Measurements from ENCODE around the gene DGKZ.

GRCh38 chr11:46307369-46307768 is 39.9 kb upstream of the DGKZ start:
- TF ChIP-seq CTCF (conservative IDR thresholded peaks at IDR 0.05; ENCODE audit: low read length) (no peak), EZH2phosphoT487 (IDR thresholded peaks at IDR 0.05; ENCODE audit: borderline replicate concordance) (no peak)

Measured in Loucy (cell line).